Endometrium (tissue), 2 donors: Measurements from ENCODE around the gene OPHN1.
"Not testable (repeated sequence)": the region's sequence is repeated elsewhere in the genome, so short reads cannot be mapped to it uniquely, and the experiment has no call there.

Experiments used
- FAIRE-seq: peaks from 2 replicates; lab custom pipeline; 2012; peaks lifted over from hg19 to GRCh38; lab: Jason Lieb, UNC
- donor health status: control.
- donor health status: control.

OPHN1 gene

DNA sequence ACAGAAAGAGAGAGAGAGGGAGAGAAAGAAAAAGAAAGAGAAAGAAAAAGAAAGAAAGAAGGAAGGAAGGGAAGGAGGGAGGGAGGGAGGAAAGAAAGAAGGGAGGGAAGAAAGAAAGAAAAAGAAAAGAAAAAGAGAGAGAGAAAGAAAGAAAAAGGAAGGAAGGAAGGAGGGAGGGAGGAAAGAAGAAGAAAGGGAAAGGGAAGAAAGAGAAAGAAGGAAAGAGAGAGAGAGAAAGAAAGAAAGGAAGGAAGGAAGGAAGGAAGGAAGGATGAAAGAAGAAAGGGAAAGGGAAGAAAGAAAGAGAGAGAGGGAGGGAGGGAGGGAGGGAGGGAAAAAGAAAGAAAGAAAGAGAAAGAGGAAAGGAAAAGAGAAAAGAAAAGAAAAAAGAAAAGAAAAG, 10.8 kb downstream of the OPHN1 start:
- no peak for FAIRE-seq

DNA sequence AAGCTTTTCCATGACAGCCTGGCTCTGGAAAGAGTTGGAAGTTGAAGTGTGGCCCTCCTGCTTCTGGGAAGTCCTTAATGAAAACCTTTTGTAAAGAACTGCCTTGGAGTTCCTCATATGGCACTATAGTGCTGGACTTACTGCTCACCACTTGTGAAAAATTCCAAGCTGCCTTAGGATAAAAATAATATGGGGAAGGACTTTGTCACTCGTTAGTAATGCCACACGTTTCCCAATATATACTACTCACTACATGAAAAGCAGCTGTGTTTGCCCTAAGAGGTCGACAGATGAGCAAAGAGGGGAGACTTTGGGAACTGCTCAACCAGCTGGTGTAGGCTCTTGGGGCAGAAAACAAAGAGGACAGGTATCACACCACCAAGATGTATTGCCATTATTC, 11.7 kb downstream of the OPHN1 start:
- FAIRE-seq = no peak

DNA sequence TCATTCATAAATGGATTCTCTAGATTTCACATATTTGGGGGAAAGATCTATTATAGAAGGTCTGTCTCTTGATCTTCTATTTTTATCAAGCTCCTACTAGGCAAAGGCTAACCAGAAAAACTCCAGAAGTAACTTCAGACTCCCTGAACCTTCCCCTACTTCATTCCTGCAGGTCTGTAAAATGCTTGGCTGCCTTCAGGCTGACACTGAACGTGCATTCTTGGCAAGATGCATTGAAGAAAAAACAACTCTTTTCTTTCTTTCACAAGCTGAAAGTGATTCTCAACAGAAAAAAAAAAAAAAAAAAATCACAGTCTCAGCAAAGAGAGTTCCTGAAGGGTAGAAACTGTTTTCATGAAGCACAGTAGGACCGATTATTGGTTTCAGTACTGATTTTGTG, 12.7 kb downstream of the OPHN1 start:
- no peak for FAIRE-seq

DNA sequence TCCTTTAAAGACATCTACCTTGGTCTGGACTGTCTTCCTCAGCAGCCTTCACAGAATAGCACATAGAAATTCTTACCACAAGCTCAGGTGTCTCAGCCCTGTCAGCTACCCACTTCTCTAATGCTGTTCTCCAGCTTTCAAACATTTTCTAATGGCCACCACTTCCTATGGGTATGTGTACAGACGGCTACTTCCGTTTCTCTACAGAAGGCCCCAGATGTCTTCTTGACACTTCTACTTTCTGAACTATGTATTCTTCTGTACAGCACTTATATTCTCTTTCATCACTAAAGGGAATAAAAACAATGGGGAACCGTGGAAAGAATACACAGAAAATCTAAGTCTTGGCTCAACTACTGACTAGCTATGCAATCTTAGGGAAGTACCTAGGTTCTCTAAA, 13.3 kb downstream of the OPHN1 start:
- FAIRE-seq = no peak

DNA sequence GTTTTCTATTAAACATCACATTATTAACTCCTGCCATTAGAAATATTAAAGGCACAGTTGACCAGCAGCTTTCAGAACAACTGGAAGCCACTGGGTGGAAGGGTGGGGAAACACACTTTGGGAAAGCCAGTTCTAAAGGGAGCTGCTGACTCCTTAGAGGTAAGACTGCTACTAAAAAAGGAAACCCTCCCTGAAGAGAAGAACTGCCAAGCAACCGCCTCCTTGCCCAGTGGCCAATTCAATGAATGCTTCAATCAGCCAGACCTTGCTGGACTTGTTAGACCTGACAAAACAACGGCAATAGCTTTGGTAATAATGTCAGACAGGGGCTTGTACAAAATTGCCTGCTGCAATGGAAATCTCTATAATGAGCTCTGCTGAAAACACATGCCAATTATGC, 15.6 kb downstream of the OPHN1 start:
- FAIRE-seq = no peak

DNA sequence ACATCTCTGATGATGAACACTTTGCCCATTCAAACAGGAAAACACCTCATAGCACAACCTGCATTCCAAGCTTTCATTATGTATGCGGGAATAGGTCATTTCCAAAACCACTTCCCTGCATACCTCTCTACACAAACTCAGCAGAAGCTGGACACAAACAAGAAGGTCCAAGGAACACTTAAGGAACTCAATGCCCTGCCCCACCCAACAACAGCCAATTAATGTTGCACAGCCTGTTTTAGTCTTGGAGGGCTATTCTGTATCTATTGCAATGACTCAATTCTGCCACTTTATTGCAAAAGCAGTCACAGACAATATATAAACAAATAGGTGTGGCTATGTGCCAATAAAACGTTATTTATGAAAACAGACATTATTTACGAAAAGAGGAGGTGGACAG, 16.7 kb downstream of the OPHN1 start:
- FAIRE-seq = no peak

DNA sequence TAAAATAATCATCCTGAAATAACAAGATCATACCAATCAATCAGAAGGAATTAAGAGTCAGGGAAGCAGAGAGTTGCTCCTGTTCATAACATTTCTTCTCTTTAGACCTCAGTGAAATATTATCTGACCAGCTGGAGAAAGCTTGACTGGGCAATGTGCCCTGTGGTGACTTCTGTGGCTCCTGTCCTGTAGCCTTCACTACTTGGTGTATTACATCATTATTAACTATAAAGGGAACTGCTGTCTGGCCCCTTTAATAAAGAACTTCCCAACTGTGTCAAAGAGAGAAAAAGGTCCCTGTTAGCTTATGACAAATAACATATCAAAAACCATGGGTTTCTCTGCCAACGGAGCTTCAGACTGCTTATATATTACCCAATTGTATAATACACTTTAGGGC, 18.0 kb downstream of the OPHN1 start:
- FAIRE-seq = no peak

DNA sequence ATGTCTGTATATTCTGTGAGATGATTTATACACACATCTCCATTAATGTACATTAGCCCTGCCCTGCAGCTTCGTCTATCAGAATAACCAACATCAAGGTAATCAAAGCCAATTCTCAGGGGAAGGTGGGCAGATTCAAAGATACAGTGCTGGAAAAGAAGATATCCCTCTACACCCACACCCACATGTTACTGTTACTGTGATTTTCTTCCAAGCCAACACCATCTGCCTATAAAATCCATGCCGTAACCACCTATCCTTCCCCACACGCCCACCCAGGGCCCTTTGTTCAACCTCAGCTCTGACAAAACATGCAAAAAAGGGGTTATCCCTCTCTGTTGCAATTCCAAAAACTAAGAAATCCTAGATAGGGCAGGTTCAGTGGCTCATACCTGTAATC, 20.0 kb downstream of the OPHN1 start:
- FAIRE-seq = no peak

DNA sequence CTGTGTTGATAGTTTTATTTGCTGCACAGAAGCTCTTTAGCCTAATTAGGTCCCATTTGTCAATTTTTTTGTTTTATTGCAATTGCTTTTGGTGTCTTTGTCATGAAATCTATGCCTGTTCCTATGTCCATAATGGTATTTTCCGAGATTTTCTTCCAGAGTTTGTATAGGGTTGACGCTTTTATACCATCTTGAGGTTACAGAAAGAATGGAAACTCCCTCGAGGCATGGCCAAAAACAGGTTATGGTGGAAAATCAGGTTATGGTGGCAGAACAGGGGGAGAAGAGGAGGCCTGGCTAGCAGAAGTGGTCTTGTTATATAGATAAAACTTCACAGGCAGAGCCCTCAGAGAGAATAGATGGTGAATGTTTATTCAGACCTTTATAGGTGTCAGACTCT, 21.6 kb downstream of the OPHN1 start:
- no peak for FAIRE-seq

DNA sequence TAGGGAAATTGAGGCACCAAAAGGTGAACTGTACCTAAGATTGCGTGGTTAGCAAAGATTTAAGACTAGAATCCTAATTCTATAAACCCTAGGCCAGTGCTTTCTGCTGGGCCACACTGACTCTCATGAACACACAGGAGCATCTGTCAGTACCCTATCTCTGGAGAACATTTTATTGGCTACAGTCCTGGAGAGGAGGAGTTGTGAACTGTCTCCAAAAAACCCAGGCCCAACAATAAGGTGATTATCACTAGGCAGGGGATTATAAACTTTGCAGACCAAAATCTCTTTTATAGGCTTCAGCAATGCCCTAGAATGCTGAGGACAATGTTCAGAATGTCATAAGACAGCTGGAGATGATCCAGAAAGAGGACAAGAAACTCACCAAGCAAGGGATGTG, 24.1 kb downstream of the OPHN1 start:
- FAIRE-seq = no peak

DNA sequence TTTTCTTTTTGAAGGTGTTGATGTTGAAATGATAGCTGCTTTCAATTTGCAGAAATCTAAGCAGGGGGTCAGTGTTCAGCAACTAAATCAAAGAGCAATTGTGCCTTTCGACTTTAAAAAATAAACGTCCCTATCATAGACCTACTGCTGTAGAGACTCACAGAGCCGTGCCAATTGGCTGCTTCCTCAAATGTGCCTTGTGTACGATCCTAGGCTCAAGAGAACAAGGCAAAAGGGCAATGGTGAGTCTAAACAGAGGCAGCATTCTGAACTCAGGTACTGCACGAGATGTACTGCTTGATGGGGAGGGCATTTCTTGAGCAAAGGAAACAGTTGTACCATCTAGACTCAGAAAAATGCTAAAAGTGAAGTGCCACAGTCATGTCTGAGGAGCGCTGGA, 29.8 kb downstream of the OPHN1 start:
- FAIRE-seq = no peak

DNA sequence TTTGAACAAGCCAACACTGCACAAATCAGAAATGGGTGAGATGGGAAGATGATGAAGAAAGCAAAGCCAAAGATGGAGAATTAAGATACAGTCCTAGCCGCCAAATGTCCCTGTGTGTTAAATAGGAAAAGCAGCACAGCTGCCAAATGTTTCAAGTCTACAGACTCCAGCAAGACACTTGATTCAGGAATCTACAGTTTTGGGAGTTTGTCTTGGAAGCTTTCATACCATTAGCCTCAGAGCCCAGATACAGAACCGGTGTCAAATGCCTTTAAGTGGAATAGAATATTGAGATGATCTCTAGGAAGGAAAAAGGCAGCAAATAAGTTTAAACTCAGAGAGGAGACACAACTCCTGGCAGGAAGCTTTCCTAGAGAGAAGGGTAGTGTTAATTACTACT, 30.3 kb downstream of the OPHN1 start:
- no peak for FAIRE-seq

DNA sequence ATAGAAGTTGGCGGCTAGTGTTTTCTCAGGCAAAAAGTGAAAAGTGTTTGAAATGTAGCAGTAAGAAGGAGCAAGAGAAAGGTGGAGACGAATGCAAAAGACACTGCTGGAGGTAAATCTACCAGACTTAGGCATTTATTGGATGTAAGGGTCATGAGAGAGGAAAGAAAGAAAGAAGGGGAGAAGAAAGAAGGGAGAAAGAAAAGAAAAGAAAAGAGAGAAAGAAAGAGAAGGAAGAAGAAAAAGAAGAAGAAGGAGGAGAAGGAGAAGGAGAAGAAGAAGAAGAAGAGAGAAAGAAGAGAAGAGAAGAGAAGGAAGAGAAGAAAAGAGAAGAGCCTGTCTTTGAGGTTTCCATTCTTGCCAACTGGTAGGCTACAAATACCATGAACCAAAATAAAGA, 31.2 kb downstream of the OPHN1 start:
- no peak for FAIRE-seq

DNA sequence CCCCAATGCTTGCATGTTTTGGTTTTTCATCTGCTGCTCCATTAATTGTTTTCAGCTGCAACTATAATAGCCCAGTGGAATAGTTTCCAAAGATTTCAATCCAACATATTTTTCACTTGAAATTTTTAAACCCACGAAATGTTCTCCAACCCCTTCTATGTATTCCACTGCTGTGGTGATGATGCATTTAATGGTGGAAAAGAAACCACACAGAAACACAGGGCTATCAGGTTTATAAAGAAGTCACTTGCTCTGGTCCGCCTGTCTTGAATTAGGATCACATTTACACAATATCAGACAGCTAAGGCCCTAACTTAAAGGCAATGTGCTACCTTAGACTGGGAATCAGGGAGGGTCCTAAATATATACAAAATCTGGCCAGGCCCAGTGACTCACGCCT, 35.0 kb downstream of the OPHN1 start:
- no peak for FAIRE-seq

DNA sequence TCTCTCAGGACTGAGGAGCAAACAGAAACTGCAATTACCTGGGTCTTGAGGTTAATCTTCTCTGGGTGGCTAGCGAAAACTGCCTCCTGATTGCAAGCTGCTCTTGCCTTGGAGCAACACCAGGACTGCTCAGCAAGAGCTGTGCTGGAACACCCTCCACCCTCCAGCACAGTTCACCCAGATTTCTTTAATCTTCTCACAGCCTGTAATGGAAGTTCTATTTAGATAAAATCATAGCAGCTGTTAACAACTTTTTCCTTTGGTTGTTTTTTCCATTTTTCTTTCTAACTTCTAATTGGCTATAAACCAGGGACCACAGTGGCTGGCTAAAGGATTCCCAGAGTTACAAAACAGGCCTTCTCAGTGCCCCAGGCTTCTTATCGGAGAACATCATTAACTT, 36.3 kb downstream of the OPHN1 start:
- FAIRE-seq = no peak

DNA sequence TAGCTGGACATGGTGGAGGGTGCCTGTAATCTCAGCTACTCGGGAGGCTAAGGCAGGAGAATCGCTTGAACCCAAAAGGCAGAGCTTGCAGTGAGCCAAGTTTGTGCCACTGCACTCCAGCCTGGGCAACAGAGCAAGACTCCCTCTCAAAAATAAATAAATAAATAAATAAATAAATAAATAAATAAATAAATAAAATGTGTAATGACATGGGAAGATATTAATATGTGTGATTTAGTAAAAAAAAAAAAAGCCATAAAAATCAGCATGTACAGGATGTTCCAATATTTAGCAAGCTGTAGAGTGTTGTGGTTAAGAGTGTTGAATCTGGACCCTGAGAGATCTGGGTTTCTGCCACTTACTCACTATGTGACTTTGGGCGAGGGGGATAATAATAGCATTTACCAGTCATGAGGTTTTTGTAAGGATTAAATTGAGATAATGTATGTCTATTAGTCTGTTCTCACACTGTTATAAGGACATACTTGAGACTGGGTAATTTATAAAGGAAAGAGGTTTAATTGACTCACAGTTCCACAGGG, 43.8 kb downstream of the OPHN1 start:
- not testable (repeated sequence) for FAIRE-seq

DNA sequence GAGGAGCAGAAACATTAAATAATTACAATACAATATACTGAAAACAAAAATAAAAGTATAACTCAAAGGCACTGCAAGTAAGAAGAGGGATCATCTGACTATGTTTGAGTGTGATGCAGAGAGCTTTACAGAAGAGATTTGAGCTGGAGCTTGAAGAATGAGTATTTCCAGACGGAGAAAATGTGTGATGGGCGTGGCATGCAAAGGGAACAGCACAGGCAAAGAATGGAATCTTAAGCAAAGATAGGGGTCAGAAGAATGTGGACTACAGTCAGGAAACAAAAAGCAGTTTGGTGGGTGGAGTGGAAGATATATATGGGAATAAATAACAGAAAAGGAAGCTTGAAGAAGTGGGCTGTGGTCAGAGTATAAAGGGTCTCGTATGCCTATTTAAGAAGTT, 45.5 kb downstream of the OPHN1 start:
- no peak for FAIRE-seq

DNA sequence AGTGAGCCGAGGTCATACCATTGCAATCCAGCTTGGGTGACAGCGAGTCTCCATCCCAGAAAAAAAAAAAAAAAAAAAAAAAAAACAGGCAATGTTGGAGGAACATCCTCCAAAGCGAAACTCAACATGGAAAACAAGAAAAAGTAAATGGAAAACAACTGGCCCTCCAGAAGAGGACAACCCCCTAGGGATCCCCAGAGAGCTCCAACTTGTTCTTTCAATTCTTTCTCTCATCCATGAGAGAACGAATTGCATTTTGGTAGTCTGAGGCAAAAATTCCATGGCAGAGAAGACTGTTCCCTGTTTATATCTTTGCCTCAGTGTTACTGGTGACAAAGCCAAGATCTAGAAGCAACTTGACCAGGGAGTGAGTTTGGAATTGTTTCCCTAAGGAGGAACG, 49.8 kb downstream of the OPHN1 start:
- no peak for FAIRE-seq

DNA sequence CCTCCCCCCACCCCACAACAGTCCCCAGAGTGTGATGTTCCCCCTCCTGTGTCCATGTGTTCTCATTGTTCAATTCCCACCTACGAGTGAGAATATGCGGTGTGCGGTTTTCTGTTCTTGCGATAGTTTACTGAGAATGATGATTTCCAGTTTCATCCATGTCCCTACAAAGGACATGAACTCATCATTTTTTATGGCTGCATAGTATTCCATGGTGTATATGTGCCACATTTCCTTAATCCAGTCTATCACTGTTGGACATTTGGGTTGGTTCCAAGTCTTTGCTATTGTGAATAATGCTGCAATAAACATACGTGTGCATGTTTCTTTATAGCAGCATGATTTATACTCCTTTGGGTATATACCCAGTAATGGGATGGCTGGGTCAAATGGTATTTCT, 55.7 kb downstream of the OPHN1 start:
- not testable (repeated sequence) for FAIRE-seq

DNA sequence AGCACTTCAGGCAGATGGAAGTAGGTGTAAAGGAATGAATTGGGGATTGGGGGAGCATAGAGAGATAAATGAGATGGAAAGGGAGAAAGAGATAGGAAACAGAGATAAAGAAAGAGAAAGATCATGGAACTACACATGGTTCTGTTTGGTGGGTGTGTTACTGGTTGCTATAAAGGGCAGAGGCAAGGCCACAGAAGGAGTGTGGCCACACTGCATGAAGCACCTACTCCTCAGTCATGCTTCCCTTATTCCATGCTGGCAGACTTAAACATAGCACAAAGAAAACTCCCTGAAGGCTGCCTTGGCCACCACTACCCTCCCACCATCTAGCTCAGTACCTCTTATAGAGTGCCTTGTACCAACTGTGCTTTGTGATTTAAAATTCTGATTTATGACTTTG, 56.9 kb downstream of the OPHN1 start:
- FAIRE-seq = no peak

DNA sequence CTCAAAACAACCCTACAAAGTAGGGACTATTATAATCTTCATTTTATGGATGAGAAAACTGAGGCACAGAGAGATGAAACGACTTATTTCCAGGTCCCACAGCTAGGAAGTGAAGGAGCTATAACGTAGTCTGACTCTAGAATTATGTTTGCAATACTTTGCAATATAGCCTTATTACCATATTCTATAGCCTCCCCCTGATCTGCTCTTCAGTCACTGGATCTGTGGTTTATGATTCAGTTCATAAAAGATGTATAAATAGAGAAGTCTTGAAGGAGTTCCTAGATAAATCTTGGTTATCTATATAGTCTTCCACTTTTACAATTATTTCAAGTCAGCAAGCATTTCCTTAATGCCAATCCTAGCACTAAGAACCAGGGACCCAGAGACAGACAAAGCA, 57.5 kb downstream of the OPHN1 start:
- no peak for FAIRE-seq

DNA sequence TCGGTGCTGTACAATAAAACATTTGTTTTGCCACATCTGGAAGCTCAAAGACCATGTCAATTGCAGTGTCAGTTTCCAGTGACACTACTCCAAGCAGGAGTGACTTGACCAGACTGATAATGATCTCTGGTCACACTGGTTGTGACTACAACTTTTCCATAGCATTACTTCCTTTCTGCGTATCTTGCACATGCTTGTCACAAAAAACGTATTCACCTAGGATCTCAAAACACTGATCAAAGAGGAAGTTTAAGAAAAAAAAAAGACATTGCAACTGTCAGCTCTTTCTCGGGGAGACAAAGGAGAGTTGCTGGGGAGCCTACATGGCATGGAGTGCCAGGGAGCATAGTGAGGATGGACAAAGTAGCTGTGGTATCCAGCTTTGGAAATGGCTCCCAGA, 60.6 kb downstream of the OPHN1 start:
- FAIRE-seq = no peak

DNA sequence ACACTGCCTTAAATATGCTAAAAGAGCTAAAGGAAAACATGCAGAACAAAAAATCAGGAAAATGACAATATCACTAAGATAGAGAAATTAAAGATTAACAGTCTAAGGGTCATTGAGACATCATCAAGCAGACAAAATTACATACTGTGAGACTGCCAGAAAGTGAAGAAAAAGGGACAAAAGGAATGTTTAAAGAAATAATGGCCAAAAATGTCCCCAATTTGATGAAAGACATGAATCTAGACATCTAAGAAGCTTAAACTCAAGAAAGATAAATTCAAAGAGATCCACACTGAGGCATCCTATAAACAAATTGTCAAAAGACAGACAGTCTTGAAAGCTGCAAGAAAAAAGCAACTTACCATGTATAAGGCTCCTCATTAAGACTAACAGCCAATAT, 63.7 kb downstream of the OPHN1 start:
- FAIRE-seq = no peak

DNA sequence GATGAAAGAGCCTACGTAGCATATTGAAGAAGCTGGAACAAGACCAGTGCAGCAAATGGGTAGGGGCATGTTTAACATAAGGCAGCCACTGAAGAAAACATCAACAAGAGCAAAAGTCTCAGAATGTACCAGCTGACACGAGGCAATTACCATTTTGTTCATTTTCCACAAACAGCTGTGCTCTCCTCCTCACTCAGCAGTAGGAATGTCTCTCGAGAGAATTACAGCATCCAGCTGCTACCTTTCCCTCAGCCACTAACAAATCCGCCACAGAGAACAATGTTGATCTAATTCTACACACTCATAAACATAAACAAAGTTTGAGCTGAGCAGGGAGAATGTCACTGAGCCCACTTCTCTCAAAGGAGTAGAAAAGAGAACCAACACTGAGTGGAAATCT, 68.0 kb downstream of the OPHN1 start:
- FAIRE-seq = no peak

DNA sequence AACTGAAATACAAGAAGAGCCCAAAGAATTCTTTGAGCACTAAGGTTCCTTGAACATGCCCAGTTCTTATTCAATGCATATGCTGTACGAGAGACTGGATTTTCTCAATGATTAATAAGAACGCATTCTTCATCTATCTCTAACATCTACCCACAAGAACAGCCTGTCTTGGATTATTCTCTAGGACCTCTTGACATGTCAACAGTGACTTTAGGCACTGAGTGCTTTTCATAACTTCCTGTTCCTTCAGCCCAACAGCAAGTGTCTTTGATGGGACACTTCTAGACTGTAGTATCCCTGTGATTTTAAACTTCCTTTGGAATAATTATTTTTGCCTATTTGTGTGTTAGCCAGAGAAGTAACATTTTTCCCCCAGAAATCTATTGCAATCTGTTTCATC, 69.3 kb downstream of the OPHN1 start:
- no peak for FAIRE-seq
